Stimulated activated naive CD4-positive, alpha-beta T cell treated with Interleukin-2 at 50 U/mL for 16 hours (primary cell): ENCODE data around the gene AATF.

ENCODE experiments used
- DNase-seq: peaks from one replicate; lab custom pipeline; 2025; lab: John Stamatoyannopoulos, UW

Gene AATF, protein sequence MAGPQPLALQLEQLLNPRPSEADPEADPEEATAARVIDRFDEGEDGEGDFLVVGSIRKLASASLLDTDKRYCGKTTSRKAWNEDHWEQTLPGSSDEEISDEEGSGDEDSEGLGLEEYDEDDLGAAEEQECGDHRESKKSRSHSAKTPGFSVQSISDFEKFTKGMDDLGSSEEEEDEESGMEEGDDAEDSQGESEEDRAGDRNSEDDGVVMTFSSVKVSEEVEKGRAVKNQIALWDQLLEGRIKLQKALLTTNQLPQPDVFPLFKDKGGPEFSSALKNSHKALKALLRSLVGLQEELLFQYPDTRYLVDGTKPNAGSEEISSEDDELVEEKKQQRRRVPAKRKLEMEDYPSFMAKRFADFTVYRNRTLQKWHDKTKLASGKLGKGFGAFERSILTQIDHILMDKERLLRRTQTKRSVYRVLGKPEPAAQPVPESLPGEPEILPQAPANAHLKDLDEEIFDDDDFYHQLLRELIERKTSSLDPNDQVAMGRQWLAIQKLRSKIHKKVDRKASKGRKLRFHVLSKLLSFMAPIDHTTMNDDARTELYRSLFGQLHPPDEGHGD

DNA sequence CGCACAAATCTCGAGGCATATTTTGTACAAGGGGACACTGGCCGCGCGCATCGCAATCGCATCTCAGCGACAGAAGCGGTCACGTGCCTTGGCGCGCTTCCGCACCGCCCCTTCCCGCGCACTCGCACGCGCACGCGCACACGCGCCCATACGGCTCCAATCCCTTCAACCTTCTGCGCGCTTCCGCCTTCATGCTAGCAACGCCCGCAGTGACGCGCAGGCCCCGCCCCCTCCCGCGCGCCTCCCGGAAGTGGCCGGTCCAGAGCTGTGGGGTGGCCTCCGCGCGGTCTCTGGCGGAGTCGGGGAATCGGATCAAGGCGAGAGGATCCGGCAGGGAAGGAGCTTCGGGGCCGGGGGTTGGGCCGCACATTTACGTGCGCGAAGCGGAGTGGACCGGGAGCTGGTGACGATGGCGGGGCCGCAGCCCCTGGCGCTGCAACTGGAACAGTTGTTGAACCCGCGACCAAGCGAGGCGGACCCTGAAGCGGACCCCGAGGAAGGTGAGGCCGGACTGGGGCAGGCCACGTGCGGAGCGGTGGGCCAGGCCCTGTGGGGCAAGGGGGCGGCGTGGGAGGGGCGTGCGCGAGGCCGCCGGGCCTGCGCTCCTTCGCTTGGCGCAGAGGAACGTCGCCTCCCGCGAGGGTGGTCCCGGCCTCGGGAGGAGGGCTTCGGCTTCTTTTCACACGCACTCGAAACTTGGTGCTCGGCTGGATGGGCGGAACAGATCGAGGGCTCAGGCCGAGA is at the start of gene AATF:
AATF (plus strand) TSS at position 238 of the 744 bp plus-strand sequence; CDS start at position 410, 172 bp downstream.
- peak; percentile 93 for DNase-seq

DNA sequence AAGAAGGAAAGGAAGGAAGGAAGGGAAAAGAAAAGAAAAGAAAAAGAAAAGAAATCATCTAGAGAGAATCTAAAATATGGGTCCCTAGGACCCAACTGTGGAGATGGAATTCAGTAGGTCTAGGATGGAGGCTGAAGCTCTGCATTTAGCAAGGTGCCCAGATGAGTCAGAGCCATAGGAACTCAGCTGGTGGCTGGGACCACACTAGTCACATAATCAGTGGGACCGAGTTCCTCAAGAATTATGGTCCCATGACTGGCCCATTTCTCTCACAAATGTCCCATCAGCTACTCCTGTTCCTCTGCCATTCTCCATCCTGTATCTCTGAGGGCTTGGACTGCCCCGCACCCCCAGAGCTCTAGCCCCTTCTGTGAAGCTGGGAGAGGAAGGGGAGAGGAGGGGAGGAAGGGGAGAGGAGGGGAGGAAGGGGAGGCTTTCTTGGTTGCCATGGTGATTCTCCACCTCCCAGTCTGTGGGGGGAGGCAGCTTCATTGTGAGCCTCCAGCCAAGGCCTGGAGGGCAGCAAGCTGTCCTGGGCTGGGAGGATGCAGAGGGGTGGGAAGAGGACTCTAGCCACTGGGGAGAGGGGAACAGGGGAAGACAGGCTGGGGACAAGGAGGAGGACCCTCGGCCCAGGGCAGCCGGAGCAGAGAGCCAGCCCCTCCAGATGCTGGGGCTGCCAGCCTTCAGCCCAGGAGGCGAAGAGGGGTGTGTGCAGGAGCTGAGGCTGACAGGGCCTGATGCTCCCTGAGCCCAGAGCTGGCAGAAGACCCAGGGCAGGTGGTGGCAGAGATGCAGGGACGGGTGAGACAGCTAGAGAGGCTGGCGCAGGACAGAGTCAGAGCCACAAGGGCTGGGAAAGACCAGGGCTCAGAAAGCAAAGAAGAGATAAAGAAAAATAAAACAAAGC is 49.2 kb upstream of the AATF start:
- DNase-seq, result no peak

DNA sequence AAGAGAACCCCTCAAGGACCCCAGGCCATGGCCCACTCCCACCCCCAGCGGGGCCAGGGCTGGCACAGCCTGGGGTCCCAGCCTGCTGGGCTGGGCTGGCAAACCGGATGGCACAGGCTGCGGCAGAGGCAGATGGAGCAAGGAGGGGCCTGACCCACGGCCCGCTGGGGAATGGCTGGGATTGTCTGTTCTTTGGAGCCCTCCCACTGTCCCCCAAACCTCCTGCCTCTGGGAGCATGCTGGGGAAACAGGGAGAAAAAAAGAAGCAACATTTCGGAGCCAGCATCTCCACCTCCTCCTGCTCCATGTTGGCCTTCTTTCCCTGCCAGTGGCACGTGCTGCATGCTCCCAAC is 48.6 kb upstream of the AATF start:
- DNase-seq, result no peak

DNA sequence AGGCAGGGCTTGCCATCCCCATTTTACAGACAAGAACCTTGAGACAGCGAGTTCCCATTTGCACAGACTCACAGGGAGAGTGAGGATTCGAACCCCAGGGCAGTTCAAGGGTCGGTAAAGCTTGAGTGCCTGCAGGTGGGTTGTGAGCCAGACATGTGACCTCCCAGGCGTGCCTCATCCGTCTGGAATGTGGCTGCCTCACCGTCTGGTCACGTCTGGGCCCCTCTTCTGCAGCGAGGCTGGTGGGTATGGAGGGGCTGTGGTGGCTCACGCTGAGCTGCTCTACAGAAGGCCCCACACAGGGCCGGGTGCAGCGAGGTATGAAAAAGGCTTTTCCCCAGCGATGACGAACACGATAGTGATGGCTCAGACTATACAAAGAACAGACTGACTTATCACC is 47.2 kb upstream of the AATF start:
- DNase-seq, result no peak

DNA sequence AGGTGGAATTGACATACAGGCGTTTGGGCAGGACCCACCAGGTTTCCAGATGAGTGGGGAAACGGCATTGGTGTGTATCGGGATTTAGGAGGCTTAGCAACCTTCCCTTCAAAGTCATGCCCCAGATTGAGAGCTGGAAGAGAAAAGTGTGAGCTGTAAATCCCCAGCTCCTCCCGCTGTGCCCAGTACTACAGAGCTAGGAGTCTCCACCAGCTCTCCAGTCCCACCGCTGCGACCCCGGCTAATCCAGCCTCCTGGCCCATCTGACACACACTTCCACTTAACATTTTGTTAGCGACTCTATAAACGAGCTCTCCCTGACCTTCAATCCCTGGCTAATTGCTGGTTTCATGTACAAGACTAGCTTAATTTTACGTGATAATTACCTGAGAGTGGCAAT is 41.3 kb upstream of the AATF start:
- no peak for DNase-seq

DNA sequence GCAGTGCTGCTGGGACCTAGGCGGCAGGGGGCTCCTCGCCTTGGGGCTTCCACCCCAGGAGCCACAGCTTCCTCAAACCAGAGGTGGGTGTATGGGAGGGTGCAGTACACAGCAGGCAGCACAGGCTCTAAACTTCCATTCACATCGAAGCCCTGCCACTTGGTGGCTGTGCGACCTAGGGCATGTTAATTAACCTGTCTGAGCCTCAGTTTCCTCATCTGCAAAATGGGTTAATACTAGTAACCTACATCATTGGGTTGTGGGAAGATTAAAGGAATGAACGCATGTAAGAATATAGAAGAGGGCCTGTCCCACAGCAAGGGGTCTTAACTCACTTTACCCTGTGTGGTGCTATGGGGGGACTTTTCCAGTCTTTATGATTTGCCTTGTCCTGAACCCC is 38.2 kb upstream of the AATF start:
- DNase-seq, result no peak

DNA sequence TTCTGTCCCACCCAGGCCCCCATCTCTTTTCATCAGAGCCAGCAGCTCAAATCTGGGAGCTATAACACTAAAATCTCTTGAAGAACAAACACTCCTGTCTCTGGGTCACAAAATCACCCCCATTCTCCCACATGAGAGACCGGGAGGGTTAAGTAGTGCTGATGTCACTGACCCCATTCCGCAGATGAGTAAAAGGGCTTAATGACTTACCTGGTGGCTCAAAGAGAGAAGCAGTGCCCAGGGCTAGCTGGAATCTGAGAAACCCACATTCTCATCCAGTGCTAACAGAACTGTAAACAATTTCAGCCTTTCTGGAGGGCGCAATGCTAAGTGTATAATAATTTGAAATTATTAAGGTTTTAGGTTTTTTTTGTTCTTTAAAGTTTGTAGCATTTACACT is 37.8 kb upstream of the AATF start:
- no peak for DNase-seq

DNA sequence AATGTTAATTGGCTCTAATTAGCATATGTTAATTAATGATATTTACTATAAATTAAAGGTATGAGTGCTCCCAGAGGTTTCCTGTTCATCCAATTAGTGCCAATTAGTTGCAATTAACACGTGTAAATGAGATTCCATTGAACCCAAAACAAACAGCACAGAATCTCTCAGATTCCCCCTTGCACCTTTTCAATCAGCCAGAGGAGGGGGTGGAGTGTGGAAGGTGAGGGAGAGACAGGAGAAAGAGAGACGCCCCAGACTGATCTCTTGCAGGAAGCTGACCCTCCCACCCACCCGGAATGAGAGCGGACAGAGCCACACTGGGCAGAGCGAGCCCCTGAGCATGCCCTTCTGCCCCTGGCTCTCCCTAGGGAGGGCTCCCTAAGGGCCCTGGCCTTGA is 35.6 kb upstream of the AATF start:
- DNase-seq, result no peak

DNA sequence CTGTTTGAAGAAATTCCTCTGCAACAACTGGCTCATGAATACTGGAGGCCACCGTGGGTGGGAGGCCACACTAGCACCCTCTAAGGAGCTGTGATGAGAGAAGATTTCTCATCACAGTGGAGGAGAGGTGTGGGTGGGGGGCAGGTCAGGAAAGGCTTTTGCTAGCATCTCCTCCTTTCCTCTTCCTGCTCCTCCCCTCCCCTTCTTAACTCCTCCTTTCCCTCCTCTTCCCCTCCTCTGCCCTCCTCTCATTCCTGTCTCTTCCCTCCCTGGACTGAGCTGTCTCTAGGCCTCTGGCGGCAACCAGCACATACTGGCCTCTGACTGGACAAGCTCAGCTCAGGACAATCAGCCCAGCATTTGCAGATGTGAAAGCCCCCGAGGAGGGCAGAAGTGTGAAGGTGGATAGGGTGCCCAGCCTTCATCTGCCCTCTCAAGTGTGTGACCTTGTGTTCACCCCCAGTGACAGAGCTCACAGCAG is 30.5 kb upstream of the AATF start:
- no peak for DNase-seq

DNA sequence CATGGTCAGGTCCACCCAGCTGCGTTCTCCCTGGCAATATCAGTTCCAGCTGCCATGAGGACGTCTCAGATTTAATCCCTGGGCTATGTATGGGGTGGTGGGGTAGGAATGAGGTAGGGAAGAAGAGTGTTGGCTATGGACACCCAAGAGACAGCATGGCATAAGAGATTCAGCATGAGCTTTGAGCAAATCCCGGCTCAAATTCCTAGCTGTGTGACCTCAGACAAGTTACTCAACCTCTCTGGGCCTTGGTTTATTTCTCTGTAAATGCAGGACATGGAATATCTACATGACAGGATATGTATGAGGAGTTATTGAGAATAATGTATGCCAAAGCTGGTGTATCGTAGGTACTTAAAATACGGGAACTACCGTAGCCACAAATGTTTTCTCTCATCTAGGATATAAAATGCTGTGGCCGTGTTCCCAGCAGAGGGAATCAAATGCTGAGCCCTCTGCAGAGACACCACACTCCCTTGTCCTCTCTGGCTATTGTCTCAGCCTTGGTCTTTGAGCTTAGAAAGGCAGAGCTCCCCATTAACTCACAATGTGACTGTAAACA is 29.3 kb upstream of the AATF start:
- DNase-seq, result no peak

DNA sequence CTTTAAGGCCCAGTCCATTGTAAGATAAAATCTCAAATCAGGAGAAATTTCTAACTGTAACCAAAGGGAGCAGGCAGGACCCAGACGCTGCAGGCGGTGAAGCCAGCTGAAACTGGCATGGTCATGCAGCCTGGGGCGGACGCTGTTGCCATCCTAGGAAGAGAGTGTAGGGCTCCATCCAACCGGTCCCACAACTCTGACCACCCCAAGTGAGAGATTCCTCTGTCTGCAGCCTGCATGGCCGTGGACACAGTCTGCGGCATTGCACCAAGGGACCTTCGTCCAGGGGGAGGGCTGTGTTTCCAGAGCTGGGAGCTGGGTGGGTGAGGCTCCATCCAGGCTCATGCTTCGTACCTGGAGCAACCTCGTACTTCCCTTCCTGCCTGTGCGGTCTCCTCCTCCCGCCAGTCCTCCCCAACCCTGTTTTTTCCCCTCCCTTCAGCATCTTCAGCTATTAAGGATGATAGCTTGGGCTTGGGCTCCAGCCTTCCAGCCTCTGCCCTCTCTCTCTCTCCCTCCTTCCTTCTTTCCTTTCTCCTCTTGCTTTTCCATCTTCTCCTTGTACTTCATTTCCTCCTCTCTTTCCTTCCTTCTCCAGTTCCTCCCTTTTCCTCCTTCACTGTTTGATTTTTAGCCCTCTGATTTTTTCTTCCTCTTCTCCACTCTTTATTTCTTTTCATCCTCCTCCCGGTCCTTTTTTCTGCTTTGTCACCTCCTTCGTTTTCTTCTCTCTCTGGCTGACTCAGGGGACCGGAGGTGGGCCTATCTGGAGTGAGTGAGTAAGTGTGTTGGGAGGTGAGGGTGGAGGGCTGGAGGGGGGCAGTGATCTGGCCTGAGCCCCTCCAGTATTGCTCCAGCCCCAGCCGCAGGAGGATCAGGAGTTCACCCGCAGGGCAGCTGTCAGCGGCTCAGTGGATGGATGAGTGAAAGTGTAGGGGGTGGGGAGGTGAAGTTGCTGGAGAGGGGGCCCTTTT is 28.4 kb upstream of the AATF start:
- no peak for DNase-seq

DNA sequence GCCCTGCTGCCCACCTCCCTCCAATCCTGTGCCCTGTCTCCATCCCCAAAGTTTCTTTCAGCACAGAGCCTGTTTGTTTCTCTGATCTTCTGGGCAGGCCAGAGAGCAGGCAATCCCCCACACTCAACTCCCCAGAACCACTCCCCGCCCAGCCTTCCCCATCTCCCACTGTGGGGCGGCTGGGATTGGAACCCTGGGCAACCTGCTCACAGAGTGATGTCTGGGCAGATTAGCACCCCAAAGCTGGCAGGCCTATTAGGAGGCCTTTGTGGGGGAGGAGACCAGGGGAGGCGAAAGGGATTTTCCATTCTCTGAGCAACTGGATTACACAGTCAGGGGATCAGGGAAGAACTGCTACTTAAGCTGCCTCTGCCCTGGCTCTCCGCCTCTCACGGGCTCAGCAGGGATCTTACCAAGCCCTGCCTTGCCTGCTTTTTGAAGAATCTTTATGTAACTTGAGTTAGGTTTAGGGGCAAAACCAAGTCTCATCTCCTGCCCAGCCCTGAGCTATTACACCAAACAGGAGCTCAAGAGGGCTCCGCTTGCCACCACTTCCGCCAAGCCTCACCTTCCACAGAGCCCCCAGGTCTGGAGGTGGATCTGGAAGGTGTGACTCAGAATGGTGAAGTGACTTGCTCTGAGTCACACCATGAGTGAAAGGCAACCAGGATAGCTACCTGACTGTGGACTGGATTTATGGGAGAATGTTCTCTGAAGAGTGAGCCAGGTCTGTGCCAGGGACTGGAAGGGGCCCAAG is 27.5 kb upstream of the AATF start:
- peak; percentile 68 for DNase-seq

DNA sequence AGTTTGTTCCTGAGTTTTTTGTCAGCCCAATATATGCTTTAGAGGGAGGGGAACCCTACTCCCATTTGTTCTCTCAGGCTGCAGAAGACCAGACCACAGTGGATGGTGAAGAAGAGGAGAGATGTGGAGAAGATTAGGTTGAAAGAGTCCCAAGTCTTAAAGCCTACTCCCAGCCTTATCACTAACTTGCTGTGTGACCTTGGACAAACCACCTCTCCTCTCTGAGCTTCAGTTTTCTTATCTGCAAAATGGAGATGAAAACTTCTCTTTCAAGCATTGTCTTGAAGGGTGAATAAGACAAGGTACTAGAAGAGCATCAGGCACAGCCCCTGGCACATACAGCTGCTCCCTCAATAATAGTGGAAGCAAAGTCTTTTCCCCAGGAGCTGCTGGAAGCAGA is 26.6 kb upstream of the AATF start:
- no peak for DNase-seq

DNA sequence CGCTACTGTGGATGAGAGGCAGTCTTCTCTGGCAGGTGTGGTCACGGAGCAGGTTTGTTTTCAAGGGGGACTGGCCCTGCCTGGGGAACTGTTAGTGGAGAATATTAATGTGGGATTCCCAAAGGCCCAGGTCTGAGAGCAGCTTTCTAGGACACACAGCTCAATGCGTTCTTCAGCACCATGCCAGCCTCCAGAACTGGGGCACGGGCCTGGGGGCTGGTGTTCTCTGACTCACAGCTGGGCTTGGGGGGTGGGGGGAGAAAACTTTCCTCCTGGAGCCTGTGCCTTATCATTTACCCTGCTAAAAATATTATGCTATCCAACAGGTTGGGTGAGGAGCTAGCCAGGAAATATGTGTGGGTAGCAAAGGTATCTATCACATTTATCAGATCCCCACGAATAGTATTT is 24.9 kb upstream of the AATF start:
- DNase-seq, result no peak

DNA sequence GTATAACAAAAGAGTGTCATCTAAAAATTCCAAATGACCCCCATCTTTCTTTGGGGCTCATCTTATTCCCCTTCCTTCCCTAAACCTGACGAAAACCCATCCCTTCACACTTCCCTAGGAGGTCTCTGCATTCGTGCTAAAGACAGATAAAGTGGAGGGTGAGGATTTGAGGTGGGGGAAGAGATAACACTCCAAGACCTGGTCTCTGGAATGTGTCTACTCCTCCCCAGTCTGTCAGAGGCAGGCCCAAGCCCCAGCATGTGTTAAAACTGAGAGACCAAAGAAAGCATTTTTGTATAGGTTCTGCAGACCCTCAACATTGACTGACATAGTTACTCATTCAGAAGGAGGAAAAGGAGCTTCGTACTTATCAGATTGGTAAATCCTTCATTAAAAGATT is 22.5 kb upstream of the AATF start:
- no peak for DNase-seq

DNA sequence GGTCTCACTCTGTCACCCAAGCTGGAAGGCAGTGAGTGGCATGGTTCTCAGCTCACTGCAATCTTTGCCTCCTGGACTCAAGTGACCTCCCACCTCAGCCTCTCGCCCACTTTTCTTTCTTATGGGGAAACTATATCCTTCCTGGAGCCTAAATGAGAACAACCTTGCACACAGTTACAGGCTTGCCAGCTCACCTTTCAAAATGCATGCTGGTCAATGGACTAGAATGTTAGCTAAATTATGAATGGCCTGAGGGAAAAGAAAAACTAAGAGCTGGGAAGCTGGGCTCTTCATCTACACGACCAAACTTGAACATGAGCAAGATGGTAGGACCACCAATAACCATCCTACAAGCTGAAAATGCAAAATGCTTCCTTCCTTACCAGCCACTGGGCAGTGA is 22.1 kb upstream of the AATF start:
- DNase-seq, result no peak

DNA sequence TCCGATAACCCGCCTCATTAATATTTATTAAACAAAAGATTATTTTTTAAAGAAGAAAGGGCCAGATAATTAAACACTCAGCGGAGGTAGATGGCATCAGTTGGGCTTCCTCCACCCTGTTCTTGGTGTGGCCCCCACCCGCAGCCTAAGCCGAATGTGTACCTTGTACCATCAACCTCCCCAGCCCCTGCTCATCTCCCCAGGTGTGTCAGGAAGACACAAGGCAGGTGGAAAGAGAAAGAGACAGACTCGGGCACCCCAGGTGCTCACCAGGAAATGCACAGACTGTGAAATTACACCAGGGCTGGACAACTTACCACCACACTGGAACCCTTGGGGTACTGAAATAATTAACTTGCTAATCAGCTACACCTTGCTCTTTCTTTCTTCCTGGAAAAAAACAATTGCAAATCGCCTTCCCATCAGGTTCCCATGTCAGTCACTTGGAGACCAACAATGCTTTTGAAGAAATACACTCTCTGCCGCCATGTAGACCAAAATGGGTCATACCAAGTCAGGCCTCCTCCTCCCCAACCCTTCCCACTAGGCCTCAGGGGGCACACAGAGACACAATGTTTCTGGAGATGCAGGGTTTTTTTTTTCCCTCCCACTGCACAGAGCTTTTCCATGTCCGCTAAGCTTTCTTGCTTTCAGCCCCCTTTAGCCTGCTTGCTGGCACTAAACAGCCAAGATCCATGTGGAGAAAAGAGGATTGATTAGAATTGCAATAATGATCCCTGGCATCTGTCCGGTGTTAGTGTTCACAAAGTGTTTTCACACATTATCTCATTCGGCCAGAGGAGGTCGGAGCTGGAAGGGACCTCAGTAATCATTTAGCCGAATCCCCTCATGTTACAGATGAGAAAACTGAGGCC is 20.0 kb upstream of the AATF start:
- no peak for DNase-seq

DNA sequence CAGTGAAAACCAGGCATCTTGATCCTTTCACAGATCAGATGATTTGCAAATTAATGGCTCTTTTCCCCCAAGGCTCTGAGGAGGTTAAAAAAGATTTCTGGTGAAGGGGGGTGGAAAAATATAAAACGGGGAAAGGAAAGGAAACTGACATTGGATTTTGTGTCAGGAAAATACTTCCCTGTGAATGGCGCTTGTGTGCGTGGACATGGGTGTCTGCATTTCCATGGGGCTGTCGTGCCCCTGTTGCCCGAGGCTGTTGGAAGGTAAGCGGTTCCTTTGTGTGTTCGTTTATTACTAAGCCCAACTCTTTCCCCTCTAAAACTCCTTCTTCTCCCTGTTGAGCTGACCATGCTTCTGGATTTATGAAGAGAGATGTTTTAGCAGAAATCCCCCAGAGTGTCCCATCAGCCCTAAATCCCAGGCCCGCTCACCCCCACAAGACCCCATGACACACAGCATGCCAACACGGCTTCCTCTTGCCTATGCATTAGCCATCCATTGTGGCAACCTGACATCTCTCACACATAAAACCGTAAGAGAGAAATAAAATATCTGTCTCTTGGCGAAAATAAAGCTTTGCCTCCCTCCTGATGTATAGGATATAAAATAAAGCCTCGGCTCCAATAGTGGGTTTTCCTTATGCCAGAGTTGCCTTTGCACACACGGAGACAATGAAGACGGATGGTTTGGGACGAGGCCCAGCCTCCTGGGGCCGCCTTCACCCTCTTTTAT is 18.7 kb upstream of the AATF start:
- DNase-seq, result no peak
